Tibial artery (tissue), 4 donors: ENCODE results near the gene OSBPL6.
A peak's percentile ranks its signal among the peaks of the same experiment; 100 is the strongest.

Experiments
- DNase-seq, 2 donors: peaks; one replicate each; pipeline ENCODE4 v3.0.0-alpha.2; 2019
- H3K27ac ChIP-seq, 2 donors: fragments of 200-600 bp; sonication (generic) in 1 of 2; 1 replicate in 1 of 2; 2 replicates in 1 of 2; pipeline ENCODE4 v1.5.1; 2018 to 2019; ENCODE audit warnings: mild to moderate bottlenecking in 1 of 2
- H3K27me3 ChIP-seq, 2 donors: fragments of 200-600 bp; sonication (generic) in 1 of 2; one replicate each; pipeline versions ENCODE4 v1.5.1 to v1.6.0; 2016 to 2019
- H3K36me3 ChIP-seq, 3 donors: fragments of 200-600 bp; sonication (generic) in 2 of 3; one replicate each; pipeline ENCODE4 v1.5.1; 2016 to 2019; ENCODE audit warnings: mild to moderate bottlenecking in 2 of 3
- H3K4me1 ChIP-seq, 4 donors: fragments of 200-600 bp; sonication (generic) in 2 of 4; 1 replicate in 3 of 4; 2 replicates in 1 of 4; pipeline ENCODE4 v1.5.1; 2016 to 2019
- H3K4me3 ChIP-seq, 2 donors: fragments of 200-600 bp; sonication (generic) in 1 of 2; 1 replicate in 1 of 2; 2 replicates in 1 of 2; pipeline ENCODE4 v1.5.1; 2018 to 2019; ENCODE audit warnings: mild to moderate bottlenecking in 2 of 2
- H3K9me3 ChIP-seq, 3 donors: fragments of 200-600 bp; sonication (generic) in 1 of 3; one replicate each; pipeline ENCODE4 v1.5.1; 2016 to 2019
- intact Hi-C: fragments of 100-400 bp; cut with DNase I; formaldehyde crosslinking; loops from one replicate; pipeline ENCODE4 v1.15.0; 2023; ENCODE audit warnings: low total_unique reads
- TF ChIP-seq, protein P1 (sequence below), 2 experiments: fragments of 200-600 bp in 1 of 2; fragments of 450-650 bp in 1 of 2; IDR thresholded peaks; one replicate each; pipeline ENCODE4 v1.5.1; 2017 to 2019; ENCODE audit warnings: antibody characterized with exemption in 2 of 2, mild to moderate bottlenecking in 1 of 2, moderate library complexity in 1 of 2

Gene OSBPL6

DNA sequence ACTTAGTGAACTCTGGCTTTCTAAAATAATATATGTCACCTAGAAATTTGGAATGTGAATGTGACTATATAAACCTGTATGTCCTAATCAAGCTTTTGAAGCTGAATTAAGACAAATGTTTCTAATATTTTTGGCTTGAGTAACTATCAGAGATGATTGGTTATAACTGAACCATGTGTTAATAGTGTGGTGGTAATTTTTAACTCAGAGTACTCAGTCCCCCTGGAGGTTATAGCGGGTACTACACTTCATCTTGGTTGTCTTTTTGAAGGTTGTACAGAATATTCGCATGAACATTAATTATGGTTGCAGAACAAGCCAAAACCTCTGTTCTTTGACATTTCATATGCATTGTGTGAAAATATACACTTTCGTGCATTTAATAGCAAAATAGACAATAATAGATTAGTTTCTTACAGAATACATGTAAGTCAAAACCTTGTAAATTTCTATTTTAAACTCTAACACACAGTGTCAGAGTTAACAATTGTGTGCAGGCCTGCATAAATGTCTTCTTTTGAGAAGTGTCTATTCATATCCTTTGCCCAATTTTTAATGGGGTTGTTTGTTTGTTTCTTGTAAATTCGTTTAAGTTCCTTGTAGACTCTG is 86.0 kb downstream of the OSBPL6 start:
- intact Hi-C loops: loop anchor here (5.0 kb wide), 1 partner anchor 168 kb away; the partner anchor contains the start of gene RBM45
- Histone ChIP-seq H3K27ac (no peak overlapping the region), H3K9me3 (no peaks in the 10 kb centered on the region), H3K27me3 (no peaks in the 10 kb centered on the region), H3K4me3 (no peak overlapping the region), H3K36me3 (no peaks in the 10 kb centered on the region), H3K4me1 (no peaks in the 10 kb centered on the region)
- DNase-seq: no peak
- TF ChIP-seq, protein P1, sequence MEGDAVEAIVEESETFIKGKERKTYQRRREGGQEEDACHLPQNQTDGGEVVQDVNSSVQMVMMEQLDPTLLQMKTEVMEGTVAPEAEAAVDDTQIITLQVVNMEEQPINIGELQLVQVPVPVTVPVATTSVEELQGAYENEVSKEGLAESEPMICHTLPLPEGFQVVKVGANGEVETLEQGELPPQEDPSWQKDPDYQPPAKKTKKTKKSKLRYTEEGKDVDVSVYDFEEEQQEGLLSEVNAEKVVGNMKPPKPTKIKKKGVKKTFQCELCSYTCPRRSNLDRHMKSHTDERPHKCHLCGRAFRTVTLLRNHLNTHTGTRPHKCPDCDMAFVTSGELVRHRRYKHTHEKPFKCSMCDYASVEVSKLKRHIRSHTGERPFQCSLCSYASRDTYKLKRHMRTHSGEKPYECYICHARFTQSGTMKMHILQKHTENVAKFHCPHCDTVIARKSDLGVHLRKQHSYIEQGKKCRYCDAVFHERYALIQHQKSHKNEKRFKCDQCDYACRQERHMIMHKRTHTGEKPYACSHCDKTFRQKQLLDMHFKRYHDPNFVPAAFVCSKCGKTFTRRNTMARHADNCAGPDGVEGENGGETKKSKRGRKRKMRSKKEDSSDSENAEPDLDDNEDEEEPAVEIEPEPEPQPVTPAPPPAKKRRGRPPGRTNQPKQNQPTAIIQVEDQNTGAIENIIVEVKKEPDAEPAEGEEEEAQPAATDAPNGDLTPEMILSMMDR (IDR thresholded peaks at IDR 0.05): peak; percentile 81

DNA sequence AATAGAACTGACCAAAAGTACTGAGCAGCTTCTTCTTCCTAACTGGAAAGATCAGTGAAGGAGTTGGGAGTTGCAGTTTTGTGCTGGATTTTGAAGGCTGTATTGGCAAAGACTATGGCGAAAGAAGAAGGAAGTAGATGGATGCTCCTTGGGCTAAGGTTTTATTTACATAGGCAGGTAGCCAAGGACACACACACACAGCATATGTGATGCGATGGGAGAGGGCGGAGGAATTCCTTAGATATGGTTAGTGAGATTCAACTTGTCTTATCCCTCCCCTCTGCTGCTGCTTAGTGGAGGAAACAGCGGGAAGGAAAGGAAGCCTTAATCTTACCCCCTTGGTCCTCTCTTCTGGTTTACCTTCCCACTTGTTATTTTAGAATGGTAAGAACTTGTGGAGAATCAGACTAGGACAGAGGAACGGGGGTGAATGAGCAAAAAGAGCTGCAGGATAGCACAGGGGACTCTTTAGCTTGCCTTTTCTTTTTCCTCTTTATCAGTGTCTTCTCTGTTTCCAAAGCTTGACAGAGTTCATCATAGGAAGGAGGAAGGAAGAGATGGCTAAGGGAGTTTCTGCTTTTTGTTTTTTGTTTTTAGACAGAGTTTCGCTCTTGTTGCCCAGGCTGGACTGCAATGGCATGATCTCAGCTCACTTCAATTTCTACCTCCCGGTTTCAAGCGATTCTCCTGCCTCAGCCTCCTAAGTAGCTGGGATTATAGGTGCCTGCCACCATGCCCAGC is 87.9 kb downstream of the OSBPL6 start:
- Histone ChIP-seq H3K4me1 (no peaks in the 10 kb centered on the region), H3K9me3 (no peaks in the 10 kb centered on the region), H3K27me3 (no peaks in the 10 kb centered on the region), H3K27ac (no peak overlapping the region), H3K36me3 (no peaks in the 10 kb centered on the region), H3K4me3 (no peak overlapping the region)
- intact Hi-C loops: loop anchor here (5.0 kb wide), 1 partner anchor 170 kb away; the partner anchor contains the start of gene RBM45
- TF ChIP-seq, protein P1 (IDR thresholded peaks at IDR 0.05): no peak
- no peak for DNase-seq

DNA sequence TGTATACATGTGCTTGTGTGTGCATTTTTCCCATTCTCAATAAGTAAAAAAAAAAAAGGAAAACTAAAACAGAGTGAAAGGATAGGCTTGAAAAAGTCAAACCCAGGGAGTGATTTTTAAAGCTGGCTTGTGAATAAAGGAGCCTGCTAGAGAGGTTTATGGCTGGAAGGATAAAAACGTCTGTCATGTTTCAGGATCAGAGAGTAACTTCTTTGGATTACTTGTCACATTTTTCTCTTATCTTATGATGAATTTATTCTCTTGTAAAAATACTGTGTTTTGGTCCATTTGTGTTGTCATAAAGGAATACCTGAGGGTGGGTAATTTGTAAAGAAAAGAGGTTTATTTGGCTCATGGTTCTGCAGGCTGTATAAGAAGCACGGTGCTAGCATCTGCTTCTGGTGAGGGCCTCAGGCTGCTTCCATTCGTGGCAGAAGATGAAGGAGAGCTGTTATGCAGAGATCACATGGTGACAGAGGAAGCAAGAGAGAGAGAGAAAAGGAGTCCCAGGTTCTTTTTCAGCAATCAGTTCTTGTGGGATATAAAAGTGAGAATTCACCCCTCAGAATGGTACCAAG is 89.1 kb downstream of the OSBPL6 start:
- TF ChIP-seq, protein P1 (IDR thresholded peaks at IDR 0.05): no peak
- intact Hi-C loops: loop anchor here (5.0 kb wide), 1 partner anchor 171 kb away; the partner anchor contains the start of gene RBM45
- no peak overlapping the region for H3K27ac ChIP-seq
- no peaks in the 10 kb centered on the region for H3K36me3 ChIP-seq
- H3K9me3 ChIP-seq: no peaks in the 10 kb centered on the region
- no peak for DNase-seq
- H3K27me3 ChIP-seq: no peaks in the 10 kb centered on the region
- no peak overlapping the region for H3K4me3 ChIP-seq
- H3K4me1 ChIP-seq: no peaks in the 10 kb centered on the region

DNA sequence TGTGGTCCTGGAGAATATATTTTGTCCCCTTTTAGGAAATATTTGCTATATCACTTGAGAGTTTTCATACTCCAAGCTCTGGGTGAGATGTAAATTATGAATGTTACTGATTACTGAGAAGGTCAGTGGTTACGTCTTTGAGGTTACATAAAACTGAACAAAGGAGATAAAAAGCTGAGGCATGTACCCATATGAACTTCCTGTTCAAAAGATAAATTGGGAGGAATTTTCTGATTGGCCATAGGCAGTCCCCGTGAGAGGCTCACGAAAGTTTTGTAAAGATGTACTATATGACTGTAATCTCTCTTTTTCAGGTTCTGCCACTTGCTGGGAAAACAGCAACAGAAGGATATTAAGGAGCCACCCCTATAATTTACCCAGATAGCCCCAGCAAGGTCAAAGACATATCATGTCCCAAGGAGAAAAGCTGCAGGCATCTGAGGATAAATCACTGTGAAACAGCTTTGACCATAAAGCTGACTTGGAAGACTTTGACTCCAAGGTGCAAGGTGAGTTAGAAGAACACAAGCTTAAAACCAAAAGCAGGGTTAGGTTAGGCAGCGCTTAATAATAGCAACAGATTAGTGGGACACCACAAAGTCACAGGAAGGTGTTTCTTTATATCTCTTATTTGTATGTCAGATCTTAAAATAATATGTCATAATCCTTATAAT is 90.4 kb downstream of the OSBPL6 start:
- Histone ChIP-seq H3K4me3 (no peak overlapping the region), H3K36me3 (no peaks in the 10 kb centered on the region), H3K4me1 (no peaks in the 10 kb centered on the region), H3K27ac (no peak overlapping the region), H3K27me3 (no peaks in the 10 kb centered on the region), H3K9me3 (no peaks in the 10 kb centered on the region)
- no peak for DNase-seq
- TF ChIP-seq, protein P1 (IDR thresholded peaks at IDR 0.05): no peak
- intact Hi-C loops: loop anchor here (5.0 kb wide), 1 partner anchor 172 kb away; the partner anchor contains the start of gene RBM45

DNA sequence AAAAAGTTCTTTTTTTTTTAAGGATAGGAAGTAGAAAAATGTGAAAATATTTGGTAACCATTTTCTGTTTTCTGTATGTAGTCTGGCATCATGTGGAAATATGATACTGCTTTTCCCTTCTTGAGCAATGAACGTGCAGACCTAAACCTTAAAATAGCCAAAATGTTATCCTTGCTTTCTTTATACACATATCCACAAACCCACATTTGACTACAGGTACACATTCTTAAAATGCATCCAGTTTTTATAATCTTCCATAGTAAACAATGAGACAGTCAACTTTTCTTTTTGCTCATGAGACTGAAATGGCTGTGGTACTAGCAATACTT is 90.9 kb downstream of the OSBPL6 start:
- Histone ChIP-seq H3K4me1 (no peaks in the 10 kb centered on the region), H3K27me3 (no peaks in the 10 kb centered on the region), H3K9me3 (no peaks in the 10 kb centered on the region), H3K36me3 (no peaks in the 10 kb centered on the region), H3K4me3 (no peak overlapping the region), H3K27ac (no peak overlapping the region)
- DNase-seq: no peak
- TF ChIP-seq, protein P1 (IDR thresholded peaks at IDR 0.05): no peak
- intact Hi-C loops: no loop called here
